Mucosa of rectum (tissue), 2 donors: ENCODE results near the gene MIA3.

Experiments
- H3K27ac ChIP-seq, 2 donors: one replicate each; pipeline ENCODE4 v1.7.0; 2013; ENCODE audit warnings: inconsistent platforms in 2 of 2, low read depth in 2 of 2, low read length in 2 of 2
- H3K27me3 ChIP-seq, 2 donors: one replicate each; pipeline ENCODE4 v1.7.0; 2013; ENCODE audit warnings: low read length in 2 of 2; ENCODE audit not compliant: control insufficient read depth in 2 of 2, insufficient read depth in 2 of 2
- H3K36me3 ChIP-seq, 2 donors: one replicate each; pipeline ENCODE4 v1.7.0; 2013; ENCODE audit warnings: low read length in 2 of 2; ENCODE audit not compliant: control insufficient read depth in 2 of 2, insufficient read depth in 2 of 2
- H3K4me1 ChIP-seq, 2 donors: one replicate each; pipeline ENCODE4 v1.7.0; 2013; ENCODE audit warnings: low read length in 2 of 2, mild to moderate bottlenecking in 1 of 2; ENCODE audit not compliant: control insufficient read depth in 2 of 2, insufficient read depth in 2 of 2
- H3K4me3 ChIP-seq, 2 donors: one replicate each; pipeline ENCODE4 v1.7.0; 2013; ENCODE audit warnings: low read length in 2 of 2
- H3K9ac ChIP-seq, 2 donors: one replicate each; pipeline ENCODE4 v1.7.0; 2013; ENCODE audit warnings: low read length in 2 of 2, low read depth in 1 of 2, mild to moderate bottlenecking in 1 of 2
- H3K9me3 ChIP-seq, 2 donors: one replicate each; pipeline ENCODE4 v1.7.0; 2013; ENCODE audit warnings: low read length in 2 of 2; ENCODE audit not compliant: control insufficient read depth in 2 of 2
- donor health status: healthy.
- donor health status: Normal muscosa, but diverticular disease.

The MIA3 gene

DNA sequence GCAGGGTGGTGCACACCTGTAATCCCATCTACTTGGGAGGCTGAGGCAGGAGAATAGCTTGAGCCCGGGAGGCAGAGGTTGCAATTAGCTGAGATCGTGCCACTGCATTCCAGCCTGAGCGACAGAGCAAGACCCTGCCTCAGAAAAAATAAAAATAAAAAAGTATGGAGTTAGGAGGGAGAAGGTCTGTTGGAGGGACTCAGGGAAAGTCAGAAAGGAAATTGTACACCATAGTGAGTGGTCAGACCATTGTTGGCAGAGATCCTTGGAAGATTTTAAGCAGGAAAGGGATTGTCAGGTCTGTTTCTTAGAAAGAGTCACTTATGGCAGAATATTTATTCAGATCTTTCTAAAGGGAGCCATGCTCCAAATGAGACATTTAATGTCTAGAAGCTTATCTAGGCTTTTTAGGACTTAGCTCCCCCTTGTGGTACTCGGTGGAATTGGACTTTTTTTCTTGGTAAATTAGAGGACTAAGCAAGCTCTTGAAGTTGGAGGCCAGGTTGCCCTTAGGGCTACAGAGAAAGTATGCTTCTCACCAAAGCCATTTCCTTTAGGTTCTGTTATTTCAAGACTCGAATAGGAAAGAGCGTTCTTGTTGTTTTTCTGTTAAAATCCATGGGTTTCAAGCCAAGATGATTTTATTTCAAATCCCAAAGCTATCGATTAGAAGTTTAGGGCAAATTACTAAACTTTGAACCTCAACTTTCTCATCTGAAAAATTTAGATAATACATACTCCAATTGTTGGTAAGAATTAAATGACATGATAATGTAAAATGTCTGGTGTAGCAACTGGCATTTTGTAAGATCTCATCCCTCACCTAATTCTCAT is 16.5 kb downstream of the MIA3 start:
- H3K27me3 ChIP-seq = no peaks in the 10 kb centered on the region
- no peak overlapping the region for H3K4me3 ChIP-seq
- H3K9ac ChIP-seq = no peak overlapping the region
- H3K36me3 ChIP-seq = peaks cover 22 to 45% of the 10 kb centered on the region in 2 donors
- H3K9me3 ChIP-seq = no peaks in the 10 kb centered on the region
- no peaks in the 10 kb centered on the region for H3K4me1 ChIP-seq
- H3K27ac ChIP-seq = no peak overlapping the region

DNA sequence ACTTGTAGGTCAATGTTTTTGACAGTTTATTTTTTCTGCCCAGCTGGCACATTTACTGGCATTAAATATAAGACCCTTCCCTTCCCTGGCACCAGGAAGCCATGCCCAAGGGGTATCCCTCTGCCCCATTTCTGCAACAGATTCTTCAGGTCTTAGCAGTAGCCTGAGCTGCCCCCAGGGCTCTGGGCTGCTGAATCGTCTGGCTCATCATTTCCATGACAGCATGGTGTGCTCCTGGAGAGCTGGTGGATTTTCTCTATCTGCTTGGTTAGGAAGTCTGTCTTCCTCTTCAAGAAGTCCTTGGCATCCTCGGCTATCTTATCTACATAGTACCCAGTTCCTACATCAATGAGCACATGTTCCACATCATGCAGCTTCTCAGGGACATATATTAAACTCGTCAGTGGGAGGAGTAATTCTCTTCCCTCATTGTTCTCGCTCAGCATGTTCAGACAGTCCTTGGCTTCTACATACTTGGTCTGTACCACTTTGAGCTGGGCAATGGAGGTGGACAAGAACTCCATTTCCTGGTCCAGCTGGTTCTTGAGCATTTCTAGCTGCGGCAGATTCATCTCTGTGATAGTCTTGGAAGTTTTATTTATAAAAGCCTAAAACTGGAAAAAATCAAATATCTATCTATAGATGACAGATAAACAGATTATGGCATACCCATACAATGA is 23.5 kb downstream of the MIA3 start:
- Histone ChIP-seq H3K27me3 (no peaks in the 10 kb centered on the region), H3K36me3 (peaks cover 4 to 8% of the 10 kb centered on the region in 2 donors), H3K4me3 (no peak overlapping the region), H3K4me1 (peaks cover 9% of the 10 kb centered on the region in 2 donors), H3K9me3 (no peaks in the 10 kb centered on the region), H3K27ac (no peak overlapping the region), H3K9ac (no peak overlapping the region)

DNA sequence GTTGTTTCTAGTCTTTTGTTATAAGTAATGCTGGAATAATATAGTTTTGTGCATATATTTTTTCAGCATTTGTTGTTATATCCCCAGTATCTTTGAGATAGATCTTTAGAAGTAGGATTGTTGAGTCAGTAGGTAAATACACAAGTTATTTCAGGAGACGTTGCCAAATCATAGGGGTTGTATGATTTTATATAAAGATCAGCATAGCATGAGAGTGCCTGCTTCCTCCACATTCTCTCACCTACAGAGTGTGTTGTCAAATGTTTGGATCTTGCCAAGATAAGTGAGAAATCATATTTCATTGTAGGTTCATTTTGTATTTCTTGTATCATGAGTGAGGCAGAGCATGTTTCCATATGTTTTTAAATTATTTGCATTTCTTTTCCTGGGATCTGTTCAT is 24.6 kb downstream of the MIA3 start:
- no peaks in the 10 kb centered on the region for H3K27me3 ChIP-seq
- peaks cover 9% of the 10 kb centered on the region in 2 donors for H3K4me1 ChIP-seq
- peaks cover 5 to 8% of the 10 kb centered on the region in 2 donors for H3K36me3 ChIP-seq
- no peak overlapping the region for H3K4me3 ChIP-seq
- H3K9ac ChIP-seq = no peak overlapping the region
- no peaks in the 10 kb centered on the region for H3K9me3 ChIP-seq
- no peak overlapping the region for H3K27ac ChIP-seq

DNA sequence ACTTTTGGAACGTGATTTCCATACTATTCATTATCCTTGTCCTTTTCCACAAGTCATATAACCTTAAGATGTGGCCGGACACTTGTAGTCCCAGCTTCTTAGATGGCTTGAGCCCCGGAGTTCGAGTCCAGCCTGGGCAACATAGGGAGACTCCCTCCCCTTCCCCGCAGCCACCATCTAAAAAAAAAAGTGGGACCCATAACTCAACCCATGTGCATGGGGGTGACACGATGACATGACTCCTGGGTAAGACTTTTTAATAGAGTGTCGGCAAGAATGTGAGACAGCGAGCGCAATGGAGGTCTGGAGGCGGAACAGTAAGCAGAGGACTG is 25.7 kb downstream of the MIA3 start:
- H3K4me1 ChIP-seq = peaks cover 9% of the 10 kb centered on the region in 2 donors
- H3K9me3 ChIP-seq = no peaks in the 10 kb centered on the region
- H3K9ac ChIP-seq = peak overlapping the region; percentile 91 to 94
- H3K27me3 ChIP-seq = no peaks in the 10 kb centered on the region
- peaks cover 4 to 7% of the 10 kb centered on the region in 2 donors for H3K36me3 ChIP-seq
- H3K4me3 ChIP-seq = peak overlapping the region; percentile 82 to 98
- H3K27ac ChIP-seq = peak overlapping the region; percentile 89 to 93

DNA sequence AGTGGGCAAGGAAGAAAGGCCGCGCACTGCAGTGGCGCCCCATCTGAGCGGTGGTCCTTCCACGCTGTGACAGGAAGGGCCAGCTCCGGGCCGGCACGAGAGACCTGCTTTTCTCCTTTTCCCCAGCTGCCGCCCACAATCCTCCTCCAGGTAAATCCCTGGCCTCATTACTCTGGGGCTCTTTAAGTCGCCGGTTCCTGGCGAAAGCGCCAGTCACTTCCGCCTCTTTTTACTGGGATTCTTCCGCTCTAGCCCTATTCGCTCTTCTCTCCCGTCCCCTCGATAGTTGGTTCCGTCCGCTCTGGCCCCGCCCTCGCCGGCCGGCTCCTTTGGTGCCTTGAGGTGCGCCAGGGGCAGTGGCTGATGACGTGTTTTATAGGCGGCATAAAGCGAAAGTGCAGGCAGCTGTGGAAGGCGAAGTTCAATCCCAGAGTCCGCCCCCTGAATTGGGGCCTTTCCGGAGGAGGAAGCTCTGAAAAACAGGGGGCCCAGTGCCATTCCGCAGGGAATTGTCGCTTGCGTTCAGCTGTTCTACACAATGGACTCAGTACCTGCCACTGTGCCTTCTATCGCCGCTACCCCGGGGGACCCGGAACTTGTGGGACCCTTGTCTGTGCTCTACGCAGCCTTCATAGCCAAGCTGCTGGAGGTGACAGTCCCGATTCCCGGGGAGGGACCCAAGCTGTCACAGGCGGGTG is 26.2 kb downstream of the MIA3 start:
- Histone ChIP-seq H3K4me3 (peak overlapping the region; percentile 82 to 98), H3K27me3 (no peaks in the 10 kb centered on the region), H3K9me3 (no peaks in the 10 kb centered on the region), H3K4me1 (peaks cover 9% of the 10 kb centered on the region in 2 donors), H3K9ac (peak overlapping the region; percentile 91 to 94), H3K27ac (peak overlapping the region; percentile 89 to 93), H3K36me3 (peaks cover 4 to 7% of the 10 kb centered on the region in 2 donors)

DNA sequence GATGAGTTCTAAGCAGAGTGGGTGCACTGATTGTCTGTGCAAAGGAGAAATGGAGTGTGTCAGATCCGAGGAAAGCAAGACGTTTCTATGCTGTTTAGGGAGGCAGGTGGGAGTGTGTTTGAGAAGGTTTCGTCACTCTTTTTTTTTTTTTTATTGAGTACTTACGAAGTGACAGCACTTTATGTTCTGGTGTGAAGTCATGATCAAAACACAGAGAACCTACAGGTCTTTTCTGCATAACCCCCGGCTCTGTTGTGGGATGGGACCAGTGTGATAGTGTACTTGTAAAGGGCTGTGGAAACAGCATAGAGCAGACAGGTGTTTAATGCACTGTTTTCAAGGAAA is 26.7 kb downstream of the MIA3 start:
- peaks cover 9% of the 10 kb centered on the region in 2 donors for H3K4me1 ChIP-seq
- H3K4me3 ChIP-seq = peak overlapping the region; percentile 82 to 98
- H3K36me3 ChIP-seq = peaks cover 5 to 7% of the 10 kb centered on the region in 2 donors
- H3K9ac ChIP-seq = peak overlapping the region; percentile 91 to 94
- no peaks in the 10 kb centered on the region for H3K9me3 ChIP-seq
- no peaks in the 10 kb centered on the region for H3K27me3 ChIP-seq
- H3K27ac ChIP-seq = peak overlapping the region; percentile 89 to 93

DNA sequence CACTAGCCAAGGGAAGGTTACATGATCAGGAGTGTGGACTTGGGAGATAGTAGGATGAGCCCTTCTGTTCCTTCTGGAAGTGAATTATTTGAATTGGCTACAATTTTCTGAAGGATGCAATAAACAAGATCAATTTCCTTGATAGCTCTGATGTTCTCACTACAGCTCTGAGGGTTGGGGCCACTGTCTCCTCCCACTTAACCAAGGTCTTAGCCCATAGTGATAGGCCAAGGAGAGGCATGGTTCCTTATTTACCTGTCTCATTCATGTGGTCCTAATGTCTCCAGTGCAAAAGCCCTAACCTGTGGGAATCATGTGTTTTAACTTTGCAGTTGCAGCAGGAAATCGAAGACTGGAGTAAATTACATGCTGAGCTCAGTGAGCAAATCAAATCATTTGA is 34.8 kb downstream of the MIA3 start:
- Histone ChIP-seq H3K27me3 (no peaks in the 10 kb centered on the region), H3K36me3 (peaks cover 68 to 70% of the 10 kb centered on the region in 2 donors)

DNA sequence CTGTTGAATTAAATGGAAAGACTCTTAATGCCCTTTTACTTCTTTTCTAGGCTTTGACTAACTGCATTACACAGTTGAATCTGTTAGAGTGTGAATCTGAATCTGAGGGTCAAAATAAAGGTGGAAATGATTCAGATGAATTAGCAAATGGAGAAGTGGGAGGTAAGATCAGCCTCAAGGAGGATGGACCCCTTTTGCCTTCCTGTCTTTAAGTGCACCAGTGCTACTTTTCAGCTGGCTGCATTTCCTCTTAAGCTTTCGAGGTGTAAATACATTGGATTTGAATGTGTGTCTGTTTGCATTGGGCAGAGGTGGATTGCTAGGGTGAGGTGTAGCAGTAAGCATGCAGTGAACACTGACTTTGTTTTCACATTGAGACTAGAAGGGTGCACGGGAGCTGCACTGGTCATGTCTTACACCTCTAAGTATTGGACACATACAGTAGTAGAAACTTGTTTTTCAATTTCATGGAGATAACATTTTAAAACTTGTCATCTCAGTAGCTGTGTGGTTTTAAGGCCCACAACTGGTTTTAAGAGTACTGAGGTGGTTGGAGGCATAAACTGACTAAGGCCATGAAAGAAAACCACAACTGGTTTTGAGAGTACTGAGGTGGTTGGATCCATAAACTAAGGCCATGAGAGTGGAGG is 35.4 kb downstream of the MIA3 start:
- no peaks in the 10 kb centered on the region for H3K4me1 ChIP-seq
- peaks cover 74 to 76% of the 10 kb centered on the region in 2 donors for H3K36me3 ChIP-seq
- no peak overlapping the region for H3K4me3 ChIP-seq
- no peak overlapping the region for H3K27ac ChIP-seq
- H3K9me3 ChIP-seq = no peaks in the 10 kb centered on the region
- H3K9ac ChIP-seq = no peak overlapping the region
- H3K27me3 ChIP-seq = no peaks in the 10 kb centered on the region

More for the DNA sequence above, 34.8 kb downstream of the MIA3 start:
- Histone ChIP-seq H3K9ac (no peak overlapping the region), H3K4me3 (no peak overlapping the region), H3K27ac (no peak overlapping the region), H3K4me1 (no peaks in the 10 kb centered on the region), H3K9me3 (no peaks in the 10 kb centered on the region)

DNA sequence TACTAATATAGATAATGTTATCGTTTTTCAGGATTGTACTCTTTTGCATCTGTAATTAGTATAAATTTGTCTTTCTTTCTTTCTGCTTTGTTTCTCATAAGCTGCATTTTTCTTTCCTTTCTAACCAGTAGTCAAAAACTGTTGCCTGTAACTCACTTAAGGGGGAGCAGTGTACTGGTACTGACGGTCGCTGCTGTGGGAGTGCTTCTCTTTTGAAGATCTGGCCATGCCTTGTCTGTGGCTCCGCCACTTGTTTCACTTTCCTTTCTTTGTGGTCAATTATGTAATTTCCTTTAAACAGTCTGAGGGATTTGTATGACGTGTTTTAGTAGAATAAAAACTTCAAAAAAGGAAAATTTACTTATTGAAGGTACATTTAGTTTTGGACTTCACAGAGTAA is 37.0 kb downstream of the MIA3 start:
- Histone ChIP-seq H3K36me3 (peaks cover 86 to 87% of the 10 kb centered on the region in 2 donors), H3K27ac (no peak overlapping the region)

More for the DNA sequence above, 37.0 kb downstream of the MIA3 start:
- H3K9me3 ChIP-seq = no peaks in the 10 kb centered on the region
- no peak overlapping the region for H3K9ac ChIP-seq
- H3K4me3 ChIP-seq = no peak overlapping the region
- H3K27me3 ChIP-seq = no peaks in the 10 kb centered on the region
- H3K4me1 ChIP-seq = no peaks in the 10 kb centered on the region
